OCI-LY7 (cell line): ENCODE measurements around the gene EGLN3. TPM values are rescaled to one million over a fixed set of nuclear protein-coding genes. Genes with fewer than 3 reads are reported as not detected.

ENCODE experiments used
- BruUV-seq: library from RNA; stranded (reverse); fragments of 400-500 nt; replicated peaks from 2 replicates; lab custom pipeline; 2021; lab: Mats Ljungman, UMichigan
- CTCF ChIA-PET: fragments of 300-600 bp; sonication (Branson Sonifier 250); formaldehyde crosslinking; loops from one replicate; lab custom pipeline; 2022; ENCODE audit warnings: antibody characterized with exemption; ENCODE audit not compliant: unreplicated experiment; lab: Charles Lee
- POLR2A ChIA-PET: fragments of 300-600 bp; sonication (Branson Sonifier 250); formaldehyde crosslinking; loops from one replicate; lab custom pipeline; 2022; ENCODE audit warnings: antibody characterized with exemption; lab: Charles Lee
- DNase-seq: peaks from one replicate; pipeline ENCODE4 v3.0.0-alpha.2; 2015; ENCODE audit warnings: low spot score
- H2AFZ ChIP-seq: fragments of 200-600 bp; sonication (generic), shearing (Covaris generic); 2 replicates; pipeline ENCODE4 v1.6.1; 2014; ENCODE audit warnings: mild to moderate bottlenecking, antibody characterized with exemption, low read length, moderate library complexity
- H3K27ac ChIP-seq: fragments of 200-600 bp; sonication (generic); 2 replicates; pipeline ENCODE4 v1.5.1; 2014; ENCODE audit warnings: mixed run types, low read depth, mild to moderate bottlenecking, moderate library complexity, low read length, inconsistent platforms; ENCODE audit not compliant: poor library complexity, severe bottlenecking
- H3K36me3 ChIP-seq: fragments of 200-600 bp; sonication (generic); 2 replicates; pipeline ENCODE4 v1.6.1; 2014; ENCODE audit warnings: mild to moderate bottlenecking, antibody characterized with exemption, low read length, moderate library complexity, mixed read lengths; ENCODE audit not compliant: insufficient read depth
- H3K4me1 ChIP-seq: fragments of 200-600 bp; sonication (generic); 2 replicates; pipeline ENCODE4 v1.5.1; 2014; ENCODE audit warnings: mild to moderate bottlenecking, low read length; ENCODE audit not compliant: insufficient read depth, poor library complexity, severe bottlenecking
- H3K4me2 ChIP-seq: fragments of 200-600 bp; sonication (generic); 2 replicates; pipeline ENCODE4 v1.6.1; 2014; ENCODE audit warnings: mild to moderate bottlenecking, low read length
- H3K4me3 ChIP-seq: fragments of 200-600 bp; sonication (generic); 2 replicates; pipeline ENCODE4 v1.5.1; 2014; ENCODE audit warnings: mild to moderate bottlenecking, low read depth, low read length; ENCODE audit not compliant: poor library complexity, severe bottlenecking
- H3K79me2 ChIP-seq: fragments of 200-600 bp; sonication (generic); 2 replicates; pipeline ENCODE4 v1.6.1; 2016; ENCODE audit warnings: low read depth, mild to moderate bottlenecking, low read length, moderate library complexity, mixed read lengths; ENCODE audit not compliant: insufficient read depth
- H3K9me2 ChIP-seq: fragments of 200-600 bp; sonication (generic); 2 replicates; pipeline ENCODE4 v1.6.1; 2016; ENCODE audit warnings: mild to moderate bottlenecking, low read length, mixed read lengths; ENCODE audit not compliant: insufficient read depth
- H3K9me3 ChIP-seq: fragments of 200-600 bp; sonication (generic); 2 replicates; pipeline ENCODE4 v1.6.1; 2014; ENCODE audit warnings: mild to moderate bottlenecking, mixed run types, low read length, mixed read lengths
- H4K20me1 ChIP-seq: fragments of 200-600 bp; sonication (generic); 2 replicates; pipeline ENCODE4 v1.6.1; 2014; ENCODE audit warnings: mild to moderate bottlenecking, antibody characterized with exemption, low read length, moderate library complexity, mixed read lengths; ENCODE audit not compliant: insufficient read depth
- EZH2phosphoT487 ChIP-seq: fragments of 200-600 bp; sonication (generic); IDR thresholded peaks from 2 replicates; pipeline ENCODE4 v1.6.1; 2018; ENCODE audit warnings: low read depth, borderline replicate concordance, mild to moderate bottlenecking, mixed run types, antibody characterized with exemption, low read length, moderate library complexity, mixed read lengths
- intact Hi-C: fragments of 100-400 bp; cut with micrococcal nuclease; formaldehyde crosslinking; loops from one replicate; pipeline ENCODE4 v1.10.0; 2022; ENCODE audit not compliant: unreplicated experiment
- total RNA-seq, 2 experiments: library from RNA; depleted of rRNA in 1 of 2; stranded (reverse); fragments of >200 nt in 1 of 2; shearing (Covaris generic) in 1 of 2; gene quantifications; 2 replicates each; pipeline ENCODE4 v1.2.3, GENCODE V29; 2014 to 2022
- TF ChIP-seq, protein P1 (sequence below): fragments of 200-600 bp; sonication (generic); conservative IDR thresholded peaks from 2 replicates; pipeline ENCODE4 v1.5.1; 2014; ENCODE audit warnings: mild to moderate bottlenecking, antibody characterized with exemption, low read length, moderate library complexity, mixed read lengths

Gene EGLN3
- total RNA-seq, 2 experiments from 2014 or later = not detected

DNA sequence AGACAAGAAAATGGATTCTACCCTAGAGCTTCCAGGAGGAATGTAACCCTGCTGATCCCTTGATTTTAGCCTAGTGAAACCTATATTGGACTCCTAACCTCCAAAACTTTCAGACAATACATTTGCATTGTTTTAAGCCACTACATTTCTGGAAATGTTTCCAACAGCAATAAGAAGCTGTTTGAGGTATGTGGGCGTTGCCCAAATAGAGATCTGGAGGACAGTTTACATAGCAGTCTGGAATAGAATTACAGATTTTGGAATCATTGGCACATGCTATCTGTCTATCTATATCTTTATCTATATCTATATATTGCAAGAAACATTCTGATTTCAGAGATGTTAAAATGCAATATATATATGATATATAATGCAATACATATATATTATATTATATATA lies 42.4 kb upstream of the EGLN3 start:
- BruUV-seq = no TSS peak
- no peaks in the 10 kb centered on the region for H3K79me2 ChIP-seq
- DNase-seq = no peak
- no peak overlapping the region for H3K4me3 ChIP-seq
- intact Hi-C loops = no loop called here
- no peaks in the 10 kb centered on the region for H4K20me1 ChIP-seq
- H3K27ac ChIP-seq = no peak overlapping the region
- no peak overlapping the region for H2AFZ ChIP-seq
- no peaks in the 10 kb centered on the region for H3K36me3 ChIP-seq
- POLR2A ChIA-PET = no interaction called here
- no peak overlapping the region for H3K4me2 ChIP-seq
- no peak for TF ChIP-seq EZH2phosphoT487
- TF ChIP-seq, protein P1, sequence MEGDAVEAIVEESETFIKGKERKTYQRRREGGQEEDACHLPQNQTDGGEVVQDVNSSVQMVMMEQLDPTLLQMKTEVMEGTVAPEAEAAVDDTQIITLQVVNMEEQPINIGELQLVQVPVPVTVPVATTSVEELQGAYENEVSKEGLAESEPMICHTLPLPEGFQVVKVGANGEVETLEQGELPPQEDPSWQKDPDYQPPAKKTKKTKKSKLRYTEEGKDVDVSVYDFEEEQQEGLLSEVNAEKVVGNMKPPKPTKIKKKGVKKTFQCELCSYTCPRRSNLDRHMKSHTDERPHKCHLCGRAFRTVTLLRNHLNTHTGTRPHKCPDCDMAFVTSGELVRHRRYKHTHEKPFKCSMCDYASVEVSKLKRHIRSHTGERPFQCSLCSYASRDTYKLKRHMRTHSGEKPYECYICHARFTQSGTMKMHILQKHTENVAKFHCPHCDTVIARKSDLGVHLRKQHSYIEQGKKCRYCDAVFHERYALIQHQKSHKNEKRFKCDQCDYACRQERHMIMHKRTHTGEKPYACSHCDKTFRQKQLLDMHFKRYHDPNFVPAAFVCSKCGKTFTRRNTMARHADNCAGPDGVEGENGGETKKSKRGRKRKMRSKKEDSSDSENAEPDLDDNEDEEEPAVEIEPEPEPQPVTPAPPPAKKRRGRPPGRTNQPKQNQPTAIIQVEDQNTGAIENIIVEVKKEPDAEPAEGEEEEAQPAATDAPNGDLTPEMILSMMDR = no peak
- no peaks in the 10 kb centered on the region for H3K9me2 ChIP-seq
- no peaks in the 10 kb centered on the region for H3K9me3 ChIP-seq
- H3K4me1 ChIP-seq = no peaks in the 10 kb centered on the region
- CTCF ChIA-PET = no interaction called here

DNA sequence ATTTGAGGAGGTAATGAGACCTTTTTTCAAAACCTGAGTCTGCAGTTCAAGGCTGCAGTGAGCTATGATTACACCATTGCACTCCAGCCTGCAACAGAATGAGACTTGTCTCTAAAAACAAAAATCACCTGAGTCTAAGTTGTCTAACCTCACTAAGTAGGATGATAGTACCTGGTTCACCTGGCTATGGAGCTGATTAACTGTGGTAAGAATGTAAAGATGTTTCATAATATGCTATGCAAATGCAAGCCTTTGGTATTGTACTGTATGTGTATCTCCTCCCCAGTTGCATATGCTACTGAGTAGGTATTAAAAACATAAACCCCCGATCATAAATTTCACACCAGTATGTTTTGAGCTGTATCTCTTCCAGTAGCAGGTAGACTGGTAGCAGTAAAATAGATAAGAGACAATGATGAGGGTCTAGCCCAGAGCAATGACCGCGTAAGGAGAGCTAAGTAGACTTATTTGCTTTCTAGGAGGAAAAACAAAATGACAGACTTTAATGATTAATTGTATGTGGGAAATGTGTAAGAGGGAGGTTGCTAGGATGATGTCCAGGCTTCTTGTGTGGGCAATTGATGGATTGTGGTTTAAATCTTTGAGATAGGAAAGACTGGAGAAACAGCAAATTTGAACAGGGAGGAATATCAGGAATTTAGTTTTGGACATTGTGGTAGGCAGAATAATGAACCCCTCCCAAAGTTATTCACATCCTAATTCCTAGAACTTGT lies 41.6 kb upstream of the EGLN3 start:
- ChIA-PET CTCF (no interaction called here), POLR2A (no interaction called here)
- Histone ChIP-seq H3K4me1 (no peaks in the 10 kb centered on the region), H3K4me2 (no peak overlapping the region), H3K9me2 (no peaks in the 10 kb centered on the region), H3K27ac (no peak overlapping the region), H3K36me3 (no peaks in the 10 kb centered on the region), H3K79me2 (no peaks in the 10 kb centered on the region), H4K20me1 (no peaks in the 10 kb centered on the region), H3K9me3 (no peaks in the 10 kb centered on the region), H3K4me3 (no peak overlapping the region), H2AFZ (no peak overlapping the region)
- intact Hi-C loops = no loop called here
- no peak for DNase-seq
- no peak for TF ChIP-seq EZH2phosphoT487
- TF ChIP-seq, protein P1 = no peak
- no TSS peak for BruUV-seq

DNA sequence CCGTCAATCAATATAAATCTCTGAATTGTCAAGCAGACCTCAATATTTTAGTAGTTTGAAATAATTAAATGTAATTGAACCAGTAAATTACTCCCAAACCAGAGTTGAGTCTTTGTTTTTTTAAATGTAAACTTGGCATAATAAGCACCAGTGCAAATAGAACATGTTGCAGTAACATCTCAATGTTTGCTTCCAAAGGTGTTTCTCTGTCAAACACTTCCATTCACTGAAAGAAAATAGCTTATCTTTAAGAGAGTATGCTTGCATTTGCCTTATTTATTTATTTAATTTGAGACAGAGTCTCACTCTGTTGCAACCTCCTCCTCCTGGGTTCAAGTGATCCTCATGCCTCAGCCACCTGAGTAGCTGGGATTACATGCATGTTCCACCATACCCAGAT lies 39.9 kb upstream of the EGLN3 start:
- Histone ChIP-seq H3K4me3 (no peak overlapping the region), H2AFZ (no peak overlapping the region), H3K27ac (no peak overlapping the region), H3K9me3 (no peaks in the 10 kb centered on the region), H3K9me2 (no peaks in the 10 kb centered on the region), H4K20me1 (no peaks in the 10 kb centered on the region), H3K79me2 (no peaks in the 10 kb centered on the region), H3K36me3 (no peaks in the 10 kb centered on the region), H3K4me1 (no peaks in the 10 kb centered on the region), H3K4me2 (no peak overlapping the region)
- no peak for TF ChIP-seq EZH2phosphoT487
- TF ChIP-seq, protein P1 = no peak
- ChIA-PET POLR2A (no interaction called here), CTCF (no interaction called here)
- BruUV-seq = no TSS peak
- intact Hi-C loops = no loop called here
- no peak for DNase-seq
